Fibroblast of the aortic adventitia (primary cell): ENCODE results near the gene PCMTD2. TPM values are rescaled to one million over a fixed set of nuclear protein-coding genes. Genes with fewer than 3 reads are reported as not detected.

Source experiments
- DNase-seq: peaks from one replicate; pipeline ENCODE4 v3.0.0-alpha.2; 2010; ENCODE audit warnings: low read depth
- H3K4me3 ChIP-seq: 2 replicates; pipeline ENCODE4 v1.5.1; 2011; ENCODE audit warnings: low read depth, mild to moderate bottlenecking, control low read depth, low read length, moderate library complexity
- total RNA-seq: library from RNA; depleted of rRNA; stranded (reverse); fragments of >200 nt; gene quantifications from 2 replicates; pipeline ENCODE4 v1.2.3, GENCODE V29; 2012; ENCODE audit warnings: low replicate concordance
- TF ChIP-seq, protein P1 (sequence below): IDR thresholded peaks from 2 replicates; pipeline ENCODE4 v1.5.1; 2011; ENCODE audit warnings: mild to moderate bottlenecking, low read length, control low read depth, inconsistent platforms; ENCODE audit not compliant: insufficient read depth

The PCMTD2 gene
- total RNA-seq, 1 donor, result 33.8 TPM

DNA sequence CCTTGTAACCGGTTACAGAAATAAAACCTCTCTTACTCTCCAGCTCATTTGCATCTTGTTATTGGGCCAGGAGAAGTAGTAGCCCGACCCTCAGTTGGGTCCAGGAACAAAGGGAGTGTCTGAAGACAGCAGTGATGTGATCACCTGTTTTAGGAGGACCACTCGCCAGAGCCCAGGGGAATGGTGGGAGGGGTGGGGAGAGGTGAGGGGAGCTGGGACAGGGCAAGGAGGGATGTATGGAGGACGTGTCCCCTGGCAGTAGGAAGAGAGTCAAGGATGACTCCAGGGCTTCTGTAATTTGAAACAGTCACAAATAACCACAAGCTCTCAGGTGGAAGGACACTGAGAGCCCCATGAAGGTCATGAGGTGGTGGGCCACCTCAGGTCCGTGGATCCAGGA lies 1.4 kb upstream of the PCMTD2 start:
- TF ChIP-seq, protein P1, sequence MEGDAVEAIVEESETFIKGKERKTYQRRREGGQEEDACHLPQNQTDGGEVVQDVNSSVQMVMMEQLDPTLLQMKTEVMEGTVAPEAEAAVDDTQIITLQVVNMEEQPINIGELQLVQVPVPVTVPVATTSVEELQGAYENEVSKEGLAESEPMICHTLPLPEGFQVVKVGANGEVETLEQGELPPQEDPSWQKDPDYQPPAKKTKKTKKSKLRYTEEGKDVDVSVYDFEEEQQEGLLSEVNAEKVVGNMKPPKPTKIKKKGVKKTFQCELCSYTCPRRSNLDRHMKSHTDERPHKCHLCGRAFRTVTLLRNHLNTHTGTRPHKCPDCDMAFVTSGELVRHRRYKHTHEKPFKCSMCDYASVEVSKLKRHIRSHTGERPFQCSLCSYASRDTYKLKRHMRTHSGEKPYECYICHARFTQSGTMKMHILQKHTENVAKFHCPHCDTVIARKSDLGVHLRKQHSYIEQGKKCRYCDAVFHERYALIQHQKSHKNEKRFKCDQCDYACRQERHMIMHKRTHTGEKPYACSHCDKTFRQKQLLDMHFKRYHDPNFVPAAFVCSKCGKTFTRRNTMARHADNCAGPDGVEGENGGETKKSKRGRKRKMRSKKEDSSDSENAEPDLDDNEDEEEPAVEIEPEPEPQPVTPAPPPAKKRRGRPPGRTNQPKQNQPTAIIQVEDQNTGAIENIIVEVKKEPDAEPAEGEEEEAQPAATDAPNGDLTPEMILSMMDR, result no peak
- no peak for DNase-seq
- no peak overlapping the region for H3K4me3 ChIP-seq

DNA sequence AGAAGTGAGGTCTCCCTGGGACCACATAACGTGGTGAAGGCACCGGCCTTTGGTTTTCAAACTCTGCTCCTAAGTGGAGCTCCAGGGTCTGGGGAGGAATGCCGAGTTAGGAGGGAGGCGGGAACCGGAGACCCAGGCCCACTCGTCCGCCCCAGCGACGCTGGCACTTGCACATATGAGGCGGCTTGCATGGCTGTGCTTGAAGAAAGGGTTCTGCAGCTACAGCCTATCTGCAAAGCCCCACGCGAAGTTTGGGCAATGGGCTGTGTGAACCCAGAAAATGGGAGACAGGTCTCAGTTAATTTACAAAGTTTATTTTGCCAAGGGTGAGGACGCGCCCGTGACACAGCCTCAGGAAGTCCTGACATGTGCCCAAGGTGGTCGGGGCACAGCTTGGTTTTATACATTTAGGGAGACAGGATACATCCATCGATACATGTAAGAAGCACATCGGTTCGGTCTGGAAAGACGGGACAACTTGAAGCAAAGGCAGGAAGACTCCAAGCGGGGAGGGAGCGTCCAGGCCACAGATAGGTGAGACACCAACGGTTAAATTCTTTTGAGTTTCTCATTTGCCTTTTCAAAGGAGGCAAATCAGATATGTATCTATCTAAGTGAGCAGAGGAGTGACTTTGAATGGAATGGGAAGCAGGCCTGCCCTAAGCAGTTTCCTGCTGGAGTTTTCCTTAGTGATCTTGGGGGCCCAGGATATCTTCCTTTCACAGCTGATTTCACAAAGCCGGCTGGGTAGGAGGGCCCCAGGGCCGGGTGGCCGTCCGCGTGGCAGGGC lies 782 bp upstream of the PCMTD2 start:
- DNase-seq, result no peak
- peak overlapping the region; percentile 78 for H3K4me3 ChIP-seq
- TF ChIP-seq, protein P1, result no peak

DNA sequence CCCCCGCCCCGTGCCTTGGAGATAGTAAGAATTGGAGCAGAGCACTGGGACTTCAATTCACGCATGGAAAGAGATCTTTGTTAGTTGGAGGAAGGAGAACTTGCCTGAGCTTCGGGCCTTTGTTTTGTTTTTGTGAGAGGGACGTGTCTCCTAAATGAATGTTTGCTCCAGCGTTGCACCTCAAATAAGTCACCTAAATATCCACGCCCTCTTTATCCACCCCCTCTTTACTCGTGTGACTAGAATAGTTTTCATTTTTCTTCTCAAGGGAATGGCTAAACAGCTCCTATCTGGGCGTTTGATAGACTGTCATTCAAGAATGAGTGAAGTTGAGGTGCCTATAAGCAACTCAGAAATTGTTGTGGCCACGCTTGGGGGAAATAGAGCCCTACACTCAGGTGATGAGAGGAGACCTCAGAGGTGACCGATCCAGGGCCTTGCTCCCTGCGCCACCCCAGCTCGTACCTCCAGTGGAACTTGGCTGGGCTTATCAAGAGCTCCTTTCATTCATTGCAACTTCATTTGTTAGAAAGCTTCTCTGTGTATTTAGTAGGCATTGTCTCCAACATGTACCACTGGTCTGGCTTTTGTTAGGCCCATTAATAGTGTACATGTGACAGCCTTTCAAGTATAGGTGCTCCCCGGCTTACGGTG lies 861 bp downstream of the PCMTD2 start:
- H3K4me3 ChIP-seq, result peak overlapping the region; percentile 79
- TF ChIP-seq, protein P1, result no peak
- DNase-seq, result no peak

DNA sequence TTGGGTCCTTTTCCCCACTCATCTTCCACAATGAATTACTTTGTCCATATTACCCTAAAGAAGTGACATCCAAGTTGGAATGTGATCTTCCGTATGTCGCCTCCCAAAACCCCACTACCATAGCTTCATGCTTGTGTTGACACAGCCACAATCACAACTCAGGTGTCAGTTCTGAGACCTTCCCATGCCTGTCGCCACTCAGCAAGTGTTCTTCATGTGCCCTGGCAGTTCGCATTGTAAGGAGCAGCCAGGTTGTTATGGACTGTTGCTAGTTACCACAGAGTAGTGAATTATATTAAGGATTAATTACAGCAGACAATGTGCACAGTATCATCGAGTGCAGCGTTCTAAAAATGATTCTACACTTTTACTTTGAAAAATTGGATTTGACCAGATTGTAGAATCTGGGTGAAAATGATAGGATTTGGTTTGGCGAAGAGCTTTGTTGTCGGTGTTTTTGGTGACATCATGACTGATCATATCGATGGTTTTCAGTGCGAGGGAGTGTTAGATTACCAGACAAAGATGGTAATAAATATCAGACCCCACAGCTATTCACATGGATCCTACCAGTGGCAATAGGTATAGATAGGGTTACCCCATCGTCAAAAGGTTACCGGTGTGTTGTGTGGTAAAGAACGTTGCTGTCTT lies 1.7 kb downstream of the PCMTD2 start:
- TF ChIP-seq, protein P1, result no peak
- peak overlapping the region; percentile 79 for H3K4me3 ChIP-seq

DNA sequence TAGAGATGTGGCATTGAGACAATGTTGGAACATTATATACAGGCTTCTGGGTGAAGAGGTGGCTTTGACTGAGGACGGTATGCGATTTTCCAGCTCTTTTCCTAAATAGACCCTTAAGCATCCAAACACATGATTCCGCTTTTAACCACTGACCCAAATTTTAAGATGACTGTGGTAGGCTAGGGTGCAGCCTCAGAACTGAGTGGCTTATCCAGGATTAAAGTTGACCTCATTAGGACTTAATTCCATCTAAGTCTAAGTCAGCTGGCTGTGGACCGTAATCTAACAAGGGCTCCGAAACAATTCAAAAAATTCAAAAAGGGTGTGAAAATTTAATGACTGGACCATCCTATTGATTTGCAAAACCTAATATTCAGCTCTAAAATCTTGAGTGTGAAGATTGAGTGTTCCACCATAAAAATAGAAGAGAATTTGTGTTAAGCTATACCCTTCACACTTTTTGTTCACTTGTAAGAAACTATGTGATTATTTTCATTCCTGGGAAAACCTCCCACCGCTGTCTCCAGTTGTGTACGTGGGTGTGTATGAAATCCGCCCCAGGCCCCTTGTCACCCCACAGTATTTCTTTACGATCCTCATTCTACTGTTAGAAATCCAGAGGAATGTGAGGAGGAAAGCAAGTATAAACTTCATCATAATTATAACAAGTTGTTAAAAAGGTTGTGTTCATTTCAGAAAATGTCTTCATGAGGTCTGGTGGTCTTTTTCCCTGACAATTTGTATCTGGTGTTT lies 2.7 kb downstream of the PCMTD2 start:
- H3K4me3 ChIP-seq, result no peak overlapping the region
- TF ChIP-seq, protein P1, result no peak
- no peak for DNase-seq

More for the DNA sequence above, 1.7 kb downstream of the PCMTD2 start:
- no peak for DNase-seq

DNA sequence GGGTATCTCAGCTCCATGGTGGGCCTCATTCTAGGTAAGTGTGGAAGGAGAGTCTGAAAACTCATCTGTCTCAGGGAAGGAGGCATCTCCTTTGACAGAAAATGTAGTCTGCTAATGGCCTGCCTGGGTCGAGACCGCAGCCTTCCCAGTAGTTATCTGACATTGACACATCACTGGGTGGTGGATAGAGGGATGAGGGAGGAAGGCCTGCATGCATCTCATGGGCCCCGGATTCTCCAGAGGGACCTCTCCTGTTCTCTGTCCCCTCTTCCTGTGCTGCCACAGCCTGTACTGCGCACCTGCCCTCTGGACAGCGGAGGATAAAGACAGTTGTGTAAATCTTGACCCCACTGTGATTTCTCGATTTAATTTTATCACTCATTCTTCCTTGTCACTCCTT lies 4.7 kb downstream of the PCMTD2 start:
- TF ChIP-seq, protein P1, result no peak
- DNase-seq, result no peak
- no peak overlapping the region for H3K4me3 ChIP-seq
